ENCODE data around the gene PSMD3.
"Not testable (repeated sequence)": the region's sequence is repeated elsewhere in the genome, so short reads cannot be mapped to it uniquely, and the experiment has no call there.

Gene PSMD3

GRCh38 chr17:40000161-40000560 is 19.6 kb downstream of the PSMD3 start:
- no peak for DNase-seq

- DNase-seq, result not testable (repeated sequence)
Observed at GRCh38 chr17:40001335-40001734, 20.7 kb downstream of the PSMD3 start.

- DNase-seq, result no peak
Observed at GRCh38 chr17:40004072-40004471, 23.5 kb downstream of the PSMD3 start.

GRCh38 chr17:40004712-40005111 is 24.1 kb downstream of the PSMD3 start:
- DNase-seq, result no peak

GRCh38 chr17:40005520-40005919 is 24.9 kb downstream of the PSMD3 start:
- DNase-seq, result no peak

GRCh38 chr17:40010946-40011500 is 30.4 kb downstream of the PSMD3 start:
- DNase-seq, result not testable (repeated sequence)

- DNase-seq, result not testable (repeated sequence)
Observed at GRCh38 chr17:40012017-40012647, 31.5 kb downstream of the PSMD3 start.

- DNase-seq, result no peak
Observed at GRCh38 chr17:40014375-40014980, 33.9 kb downstream of the PSMD3 start.

GRCh38 chr17:40015005-40015997 is 34.7 kb downstream of the PSMD3 start, which contains the start of gene CSF3:
TSS of gene CSF3 (plus strand) at chr17:40015440. CDS start at chr17:40015475, 35 bp downstream.
- no peak for DNase-seq

- no peak for DNase-seq
Observed at GRCh38 chr17:40015998-40016985, 35.7 kb downstream of the PSMD3 start.

- no peak for DNase-seq
Observed at GRCh38 chr17:40017422-40018080, 36.9 kb downstream of the PSMD3 start.

GRCh38 chr17:40018211-40019121 is 37.9 kb downstream of the PSMD3 start:
- no peak for DNase-seq

GRCh38 chr17:40019140-40019991 is 38.8 kb downstream of the PSMD3 start:
- no peak for DNase-seq

- no peak for DNase-seq
Observed at GRCh38 chr17:40020146-40020545, 39.5 kb downstream of the PSMD3 start.

- DNase-seq, result no peak
Observed at GRCh38 chr17:40021451-40021971, 40.9 kb downstream of the PSMD3 start.

- no peak for DNase-seq
Observed at GRCh38 chr17:40022497-40022896, 41.9 kb downstream of the PSMD3 start.

GRCh38 chr17:40022961-40023541 is 42.4 kb downstream of the PSMD3 start:
- DNase-seq, result no peak

GRCh38 chr17:40023590-40024292 is 43.1 kb downstream of the PSMD3 start:
- DNase-seq, result no peak

Data from activated CD4-positive, alpha-beta T cell treated with anti-CD3 and anti-CD28 coated beads, Interleukin-2, amount 50 U/mL, for 1 hour (primary cell).